ENCODE data around the gene BARD1.

GRCh38 chr2:214740867-214741395 is 68.6 kb downstream of the BARD1 start:
- TF ChIP-seq EP300 (IDR thresholded peaks at IDR 0.05; ENCODE audit: low read depth in 2 of 2, low read length in 2 of 2) (no peak), EP300 (CRISPR knock-in tag; IDR thresholded peaks at IDR 0.05; ENCODE audit: borderline replicate concordance) (no peak), EZH2 (conservative IDR thresholded peaks at IDR 0.05; ENCODE audit: low read depth, low read length) (no peak), ZNF513 (CRISPR knock-in tag; conservative IDR thresholded peaks at IDR 0.05) (no peak), SRF (IDR thresholded peaks at IDR 0.05; ENCODE audit: low read depth, low read length) (no peak), SMAD9 (CRISPR knock-in tag; IDR thresholded peaks at IDR 0.05) (no peak), ATF7 (IDR thresholded peaks at IDR 0.05) (peak; percentile 89), ATF7 (CRISPR knock-in tag; IDR thresholded peaks at IDR 0.05) (no peak)
